ENCODE data around the gene ASF1A.
"Not testable (repeated sequence)": the region's sequence is repeated elsewhere in the genome, so short reads cannot be mapped to it uniquely, and the experiment has no call there.

Gene ASF1A
- 6.3 to 44.8 (median 25.7) reads per million in 18 experiments for total RNA-seq

DNA sequence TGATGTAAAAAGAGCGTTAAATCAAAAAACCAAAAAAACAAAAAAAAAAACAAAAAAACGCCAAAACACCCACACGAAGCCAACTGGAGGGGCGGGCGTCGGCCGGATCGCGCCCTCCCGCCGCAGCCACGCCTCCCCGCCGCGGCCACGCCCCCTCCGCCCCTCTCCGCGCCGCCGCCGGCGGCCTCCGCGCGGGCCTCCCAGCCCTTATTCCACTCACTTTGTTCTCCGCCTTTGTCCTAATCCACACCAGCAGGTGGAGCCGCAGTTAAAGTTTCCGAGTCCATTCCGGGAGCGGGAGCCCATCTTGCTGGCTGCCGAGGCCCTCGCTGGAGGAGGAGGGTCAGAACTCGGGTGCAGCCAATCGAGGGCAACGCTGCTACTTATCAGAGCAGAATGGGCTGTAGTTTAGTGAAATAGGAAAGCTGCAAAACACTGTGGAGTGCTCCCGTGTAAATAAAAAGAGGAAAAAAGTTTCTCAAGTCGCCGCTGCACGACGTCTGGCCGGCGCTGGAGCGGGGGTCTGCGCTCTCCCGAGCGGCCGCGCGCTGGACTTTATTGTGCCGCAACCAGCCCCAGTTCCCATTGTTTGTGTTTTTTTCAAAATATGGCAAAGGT is at the start of gene ASF1A:
ASF1A (plus strand) TSS at position 346 of the 618 bp plus-strand sequence; CDS start at position 608, 262 bp downstream.
- peak; percentile 99 for DNase-seq

GRCh38 chr6:118844915-118845314 is 49.0 kb upstream of the ASF1A start:
- no peak for DNase-seq

- DNase-seq = no peak
These were observed 40.5 kb upstream of the ASF1A start for GRCh38 chr6:118853408-118853807.

- DNase-seq = no peak
These were observed 37.7 kb upstream of the ASF1A start for GRCh38 chr6:118856301-118856700.

- DNase-seq = no peak
These were observed 34.4 kb upstream of the ASF1A start for GRCh38 chr6:118859517-118860064.

- DNase-seq = no peak
These were observed 33.6 kb upstream of the ASF1A start for GRCh38 chr6:118860363-118860762.

DNA sequence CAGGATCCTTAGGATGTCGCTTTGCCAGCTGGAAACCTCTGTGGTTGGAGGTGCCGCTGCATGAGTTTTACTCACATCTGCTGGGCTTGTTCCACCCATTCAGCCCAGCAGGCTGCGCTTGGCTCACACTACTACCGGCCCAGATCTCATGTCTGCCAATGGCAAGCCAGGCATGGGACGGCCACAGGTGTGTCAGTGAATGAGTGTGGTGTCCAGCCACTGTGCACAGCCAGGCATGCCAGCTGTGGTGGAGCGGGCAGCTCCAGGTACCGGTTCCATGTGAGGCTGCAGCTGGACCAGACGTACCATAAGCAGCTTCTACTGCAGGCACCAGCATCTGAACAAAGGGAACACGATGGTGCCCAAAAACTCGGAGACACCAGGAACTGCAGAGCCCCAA is 33.1 kb upstream of the ASF1A start:
- no peak for DNase-seq

- no peak for DNase-seq
These were observed 31.5 kb upstream of the ASF1A start for GRCh38 chr6:118862443-118862842.

- DNase-seq = peak; percentile 5 to 59
These were observed 29.4 kb upstream of the ASF1A start for GRCh38 chr6:118864341-118865099.

DNA sequence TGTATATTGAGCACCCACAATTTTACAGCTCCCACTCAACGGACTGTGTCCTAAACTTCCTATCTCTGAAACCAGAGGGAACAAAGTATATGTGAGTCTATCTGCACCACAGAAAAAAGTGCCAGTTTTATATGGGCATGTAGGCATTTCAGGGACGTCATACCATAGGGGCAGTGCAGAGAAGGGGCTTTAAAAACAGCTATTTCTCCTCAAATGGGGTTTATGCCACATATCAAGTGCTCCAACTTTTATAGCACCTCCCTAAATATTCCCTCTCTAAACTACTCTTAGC is 28.9 kb upstream of the ASF1A start:
- DNase-seq = no peak

GRCh38 chr6:118867181-118867580 is 26.8 kb upstream of the ASF1A start:
- no peak for DNase-seq

DNA sequence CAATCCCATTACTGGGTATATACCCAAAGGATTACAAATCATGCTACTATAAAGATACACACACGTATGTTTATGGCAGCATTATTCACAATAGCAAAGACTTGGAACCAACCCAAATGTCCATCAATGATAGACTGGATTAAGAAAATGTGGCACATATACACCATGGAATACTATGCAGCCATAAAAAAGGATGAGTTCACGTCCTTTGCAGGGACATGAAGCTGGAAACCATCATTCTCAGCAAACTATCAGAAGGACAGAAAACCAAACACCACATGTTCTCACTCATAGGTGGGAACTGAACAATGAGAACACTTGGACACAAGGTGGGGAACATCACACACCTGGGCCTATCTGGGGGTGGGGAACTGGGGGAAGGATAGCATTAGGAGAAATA is 25.1 kb upstream of the ASF1A start:
- DNase-seq = not testable (repeated sequence)

- no peak for DNase-seq
These were observed 24.6 kb upstream of the ASF1A start for GRCh38 chr6:118869350-118869749.

- peak in 1 of 2 donors; percentile 55 for DNase-seq
These were observed 23.9 kb upstream of the ASF1A start for GRCh38 chr6:118869894-118870589.

DNA sequence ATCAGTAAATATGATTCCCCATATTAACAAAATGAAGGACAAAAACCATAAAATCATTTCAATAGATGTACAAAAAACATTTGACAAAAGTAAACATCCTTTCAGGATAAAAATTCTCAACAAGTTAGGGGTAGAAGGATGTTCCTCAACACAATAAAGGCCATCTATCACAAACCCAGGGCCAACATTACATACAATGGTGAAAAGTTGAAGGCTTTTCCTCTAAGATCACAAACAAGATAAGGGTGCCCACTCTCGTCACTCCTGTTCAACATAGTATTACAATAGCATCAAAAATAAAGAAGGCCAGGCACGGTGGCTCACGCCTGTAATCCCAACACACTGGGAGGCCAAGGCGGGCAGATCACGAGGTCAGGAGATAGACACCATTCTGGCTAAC is 22.6 kb upstream of the ASF1A start:
- no peak for DNase-seq

GRCh38 chr6:118872318-118872717 is 21.6 kb upstream of the ASF1A start:
- no peak for DNase-seq

DNA sequence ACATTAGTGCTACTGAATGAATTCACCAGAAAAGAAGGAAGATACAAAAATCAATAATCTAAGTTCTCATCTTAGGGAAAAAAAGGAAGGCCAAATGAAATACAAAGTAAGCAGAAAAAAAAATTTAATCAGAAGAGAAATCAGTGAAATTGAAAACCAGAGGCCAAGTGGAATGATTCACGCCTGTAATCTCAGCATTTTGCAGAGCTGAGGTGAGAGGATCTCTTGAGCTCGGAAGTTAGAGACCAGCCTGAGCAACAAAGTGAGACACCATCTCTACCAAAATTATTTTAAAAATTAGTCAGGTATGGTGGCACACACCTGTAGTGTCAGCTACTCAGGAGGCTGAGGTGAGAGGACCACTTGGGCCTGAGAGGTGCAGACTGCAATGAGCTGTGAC is 21.2 kb upstream of the ASF1A start:
- no peak for DNase-seq

- DNase-seq = no peak
These were observed 20.7 kb upstream of the ASF1A start for GRCh38 chr6:118873239-118873638.

GRCh38 chr6:118875672-118876071 is 18.3 kb upstream of the ASF1A start:
- DNase-seq = no peak

DNA sequence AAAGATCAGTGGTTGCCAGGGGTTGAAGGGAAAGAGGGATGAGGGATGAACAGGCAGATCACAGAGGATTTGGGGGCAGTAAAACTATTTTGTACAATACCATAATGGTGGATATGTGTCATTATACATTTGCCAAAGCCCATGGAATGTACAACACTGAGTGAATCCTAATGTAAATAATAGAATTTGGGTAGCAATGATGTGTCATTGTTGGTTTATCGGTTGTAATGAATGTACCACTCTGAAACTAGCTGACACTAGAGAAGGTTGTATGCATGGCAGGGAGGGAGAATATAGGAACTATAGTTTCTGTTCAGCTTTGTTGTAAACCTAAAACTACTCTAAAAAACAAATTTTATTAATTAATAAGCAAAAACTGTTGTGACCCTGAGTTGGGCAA is 17.8 kb upstream of the ASF1A start:
- no peak for DNase-seq

GRCh38 chr6:118876814-118877213 is 17.1 kb upstream of the ASF1A start:
- DNase-seq = no peak

GRCh38 chr6:118877806-118878205 is 16.1 kb upstream of the ASF1A start:
- DNase-seq = no peak

- DNase-seq = peak; percentile 6 to 23
These were observed 12.3 kb upstream of the ASF1A start for GRCh38 chr6:118881440-118882313.

All from inflammatory macrophage (primary cell).